Testis (tissue), 2 donors: ENCODE data around the gene NUP62.

ENCODE experiments used
- CTCF ChIP-seq, 3 experiments: fragments of 450-650 bp in 2 of 3; fragments of 200-600 bp in 1 of 3; sonication (generic) in 1 of 3; IDR thresholded peaks; one replicate each; pipeline ENCODE4 v1.5.1; 2016 to 2019; ENCODE audit warnings: antibody characterized with exemption in 3 of 3, mild to moderate bottlenecking in 2 of 3, moderate library complexity in 1 of 3
- POLR2A ChIP-seq: fragments of 450-650 bp; IDR thresholded peaks from one replicate; pipeline ENCODE4 v1.6.1; 2017; ENCODE audit warnings: antibody characterized with exemption, mild to moderate bottlenecking, moderate library complexity

GRCh38 chr19:49949742-49950589 is 20.7 kb upstream of the NUP62 start:
- TF ChIP-seq CTCF (IDR thresholded peaks at IDR 0.05) (no peak), POLR2A (no peak)
